Stimulated activated CD8-positive, alpha-beta memory T cell treated with anti-CD3 and anti-CD28 coated beads, Interleukin-15, amount 100 ng/mL, for 4 hours (primary cell): ENCODE data around the gene TTC1.
"Not testable (repeated sequence)": the region's sequence is repeated elsewhere in the genome, so short reads cannot be mapped to it uniquely, and the experiment has no call there.

Source experiments
- DNase-seq, 2 donors: peaks; one replicate each; pipeline ENCODE4 v3.0.0-alpha.2; 2020; ENCODE audit warnings: low read depth in 2 of 2

Gene TTC1, protein sequence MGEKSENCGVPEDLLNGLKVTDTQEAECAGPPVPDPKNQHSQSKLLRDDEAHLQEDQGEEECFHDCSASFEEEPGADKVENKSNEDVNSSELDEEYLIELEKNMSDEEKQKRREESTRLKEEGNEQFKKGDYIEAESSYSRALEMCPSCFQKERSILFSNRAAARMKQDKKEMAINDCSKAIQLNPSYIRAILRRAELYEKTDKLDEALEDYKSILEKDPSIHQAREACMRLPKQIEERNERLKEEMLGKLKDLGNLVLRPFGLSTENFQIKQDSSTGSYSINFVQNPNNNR

GRCh38 chr5:160008877-160009590 is at the start of gene TTC1:
Gene TTC1 (plus strand): TSS chr5:160009139. CDS start chr5:160010529, 1,390 bp downstream.
- DNase-seq = peak; percentile 73 to 90

DNA sequence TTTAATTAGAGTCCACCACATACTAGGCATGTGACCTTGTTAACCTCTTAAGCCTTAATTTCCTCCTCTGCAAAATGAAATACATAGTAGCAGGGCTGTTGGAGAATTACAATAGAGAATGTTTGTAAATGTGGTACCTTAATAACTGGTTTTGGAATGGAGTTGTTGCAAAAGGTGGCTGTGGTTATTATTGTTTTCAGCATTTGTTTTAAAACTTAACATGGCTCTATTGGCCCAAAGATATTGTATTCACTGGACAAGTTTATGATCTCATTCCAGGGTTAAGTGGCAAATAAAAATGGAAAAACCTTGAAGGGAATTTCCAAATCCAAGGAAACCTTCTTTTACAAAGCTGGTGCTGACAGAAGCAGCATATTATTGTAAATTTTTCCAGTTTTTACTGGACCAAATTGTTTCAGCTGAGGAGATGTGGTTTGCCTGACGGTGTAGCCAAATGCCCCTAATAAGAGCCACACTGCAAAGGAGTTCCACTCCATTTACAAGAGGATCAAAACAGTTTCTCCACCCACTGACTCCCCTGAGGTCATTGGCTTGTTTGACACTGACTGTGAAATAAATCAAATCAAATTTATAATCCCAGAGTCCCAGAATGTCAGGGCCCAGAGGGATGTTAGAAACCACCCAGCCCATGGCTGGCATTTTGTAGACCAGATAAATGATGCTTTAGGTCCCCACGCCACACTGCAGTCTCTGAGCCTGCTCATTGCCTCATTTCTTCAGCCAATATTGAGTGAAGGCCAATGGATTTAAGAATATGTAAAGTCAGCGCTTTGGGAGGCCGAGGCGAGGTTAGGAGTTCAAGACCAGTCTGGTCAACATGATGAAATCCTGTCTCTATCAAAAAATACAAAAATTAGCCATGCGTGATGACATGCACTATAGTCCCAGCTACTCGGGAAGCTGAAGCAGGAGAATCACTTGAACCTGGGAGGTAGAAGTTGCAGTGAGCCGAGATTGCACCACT is 47.5 kb upstream of the TTC1 start:
- DNase-seq = no peak

DNA sequence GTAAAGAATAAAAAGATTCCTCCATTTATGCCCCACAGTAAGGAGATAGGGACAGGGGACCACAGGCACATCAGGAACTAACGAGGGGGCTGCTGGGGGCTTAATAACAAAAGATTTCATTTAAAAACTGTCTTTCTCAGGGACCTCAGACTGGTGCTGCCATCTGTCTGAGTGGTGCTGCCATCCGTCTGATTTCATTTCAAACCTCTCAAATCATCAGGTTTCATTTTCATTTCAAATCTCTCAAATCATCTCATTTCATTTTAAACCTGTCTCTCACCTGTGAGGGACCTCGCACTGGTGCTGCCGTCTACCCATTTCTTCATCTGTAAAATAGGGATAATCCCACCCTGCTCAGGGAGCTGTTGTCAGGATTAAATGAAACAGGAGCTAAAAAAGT is 46.7 kb upstream of the TTC1 start:
- DNase-seq = no peak

DNA sequence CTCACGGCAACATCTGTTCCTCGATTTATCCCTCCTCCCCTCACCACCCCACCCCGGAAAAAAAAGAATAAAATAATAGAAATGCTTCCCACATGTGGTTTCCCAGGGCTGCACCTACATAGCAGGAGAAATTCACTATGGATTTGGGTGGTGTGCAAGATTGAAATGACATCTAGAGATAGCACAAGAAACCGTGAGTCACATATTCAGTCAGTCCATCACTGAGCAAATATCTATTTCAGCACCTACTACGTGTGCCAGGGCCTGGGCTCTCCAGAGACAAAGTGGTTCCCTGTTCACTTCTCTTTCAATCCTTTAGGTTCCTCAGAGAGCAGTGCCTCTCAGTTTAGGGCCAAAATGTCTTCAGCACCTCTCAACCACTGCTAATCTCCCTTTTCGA is 45.0 kb upstream of the TTC1 start:
- DNase-seq = no peak

- no peak for DNase-seq
Observed at GRCh38 chr5:159965031-159965837, 43.7 kb upstream of the TTC1 start.

DNA sequence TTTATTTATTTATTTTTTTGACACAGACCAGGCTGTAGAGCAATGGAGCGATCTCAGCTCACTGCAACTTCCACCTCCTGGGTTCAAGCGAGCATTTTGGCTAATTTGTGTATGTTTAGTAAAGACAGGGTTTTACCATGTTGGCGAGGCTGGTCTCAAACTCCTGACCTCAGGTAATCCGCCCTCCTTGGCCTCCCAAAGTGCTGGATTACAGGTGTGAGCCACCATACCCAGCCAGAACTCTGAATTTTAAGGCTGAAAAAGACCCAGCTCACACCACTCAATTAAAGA is 43.2 kb upstream of the TTC1 start:
- DNase-seq = not testable (repeated sequence)

DNA sequence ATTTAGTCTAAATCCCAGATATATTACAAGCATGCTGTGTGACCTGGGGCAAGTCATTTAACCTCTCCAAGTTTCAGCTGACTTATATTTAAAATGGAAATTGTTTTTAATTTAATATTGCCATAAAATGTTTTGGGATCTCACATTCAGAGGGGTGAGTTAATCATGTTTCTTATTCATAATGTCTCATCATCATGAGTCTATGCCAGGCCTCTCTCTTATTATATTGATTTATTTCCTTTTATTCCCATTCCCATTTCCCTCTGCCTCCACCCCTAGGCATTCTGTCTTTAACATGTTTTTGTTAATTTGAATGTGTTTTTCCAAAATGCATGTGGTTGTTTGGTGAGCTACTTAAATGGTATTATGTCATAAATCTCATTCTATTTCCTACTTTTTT is 39.0 kb upstream of the TTC1 start:
- DNase-seq = no peak

- no peak for DNase-seq
Observed at GRCh38 chr5:159971038-159971437, 37.9 kb upstream of the TTC1 start.

- DNase-seq = no peak
Observed at GRCh38 chr5:159971514-159971913, 37.4 kb upstream of the TTC1 start.

DNA sequence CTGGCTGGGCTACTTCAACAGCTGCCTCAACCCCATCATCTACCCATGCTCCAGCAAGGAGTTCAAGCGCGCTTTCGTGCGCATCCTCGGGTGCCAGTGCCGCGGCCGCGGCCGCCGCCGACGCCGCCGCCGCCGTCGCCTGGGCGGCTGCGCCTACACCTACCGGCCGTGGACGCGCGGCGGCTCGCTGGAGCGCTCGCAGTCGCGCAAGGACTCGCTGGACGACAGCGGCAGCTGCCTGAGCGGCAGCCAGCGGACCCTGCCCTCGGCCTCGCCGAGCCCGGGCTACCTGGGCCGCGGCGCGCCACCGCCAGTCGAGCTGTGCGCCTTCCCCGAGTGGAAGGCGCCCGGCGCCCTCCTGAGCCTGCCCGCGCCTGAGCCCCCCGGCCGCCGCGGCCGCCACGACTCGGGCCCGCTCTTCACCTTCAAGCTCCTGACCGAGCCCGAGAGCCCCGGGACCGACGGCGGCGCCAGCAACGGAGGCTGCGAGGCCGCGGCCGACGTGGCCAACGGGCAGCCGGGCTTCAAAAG is 36.9 kb upstream of the TTC1 start:
- DNase-seq = no peak

GRCh38 chr5:159972538-159973362 is 36.2 kb upstream of the TTC1 start:
- no peak for DNase-seq

DNA sequence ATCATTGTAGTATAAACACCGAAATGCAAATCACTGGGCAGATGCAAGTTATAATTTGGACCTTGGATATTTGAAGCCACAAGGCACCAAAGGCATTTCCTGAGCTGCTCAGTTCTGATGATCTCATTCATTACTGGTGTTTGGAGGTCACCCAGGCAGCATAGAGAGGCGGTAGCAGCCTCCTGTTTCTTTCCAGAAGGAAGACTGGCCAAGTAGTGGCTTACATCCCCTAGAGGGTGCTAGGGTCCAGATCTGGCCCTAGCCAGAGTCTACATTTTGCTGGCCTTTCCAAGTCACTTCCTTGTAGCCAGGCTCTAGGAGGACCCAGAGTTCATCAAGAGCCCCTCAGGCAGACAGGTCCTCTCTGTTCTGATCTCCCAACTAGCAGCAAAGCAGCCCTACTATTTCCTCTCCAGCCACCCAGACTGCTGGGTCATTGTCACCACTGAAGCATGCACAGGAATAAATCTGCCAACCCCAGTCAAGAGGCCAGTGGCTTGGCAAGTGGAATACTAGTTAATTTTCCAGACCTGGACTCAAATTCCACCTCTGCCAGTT is 33.4 kb upstream of the TTC1 start:
- no peak for DNase-seq

DNA sequence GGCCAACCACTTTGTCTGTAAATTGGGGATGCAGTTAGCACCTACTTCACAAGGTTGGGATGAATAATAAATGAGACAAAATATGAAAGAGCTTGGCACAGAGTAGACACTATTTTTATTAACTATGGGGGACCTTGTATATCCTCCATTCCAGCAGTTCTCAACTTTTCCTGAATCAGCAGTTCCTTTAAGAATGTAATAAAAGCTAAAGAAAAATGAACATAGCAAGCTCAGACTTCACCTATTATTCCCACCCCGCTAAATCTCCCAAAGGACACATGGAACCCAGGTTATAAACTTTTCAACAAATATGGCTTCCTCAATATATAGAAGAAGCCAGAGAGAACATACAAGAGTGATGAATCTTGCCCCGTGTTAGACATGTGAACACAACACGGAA is 32.0 kb upstream of the TTC1 start:
- no peak for DNase-seq

DNA sequence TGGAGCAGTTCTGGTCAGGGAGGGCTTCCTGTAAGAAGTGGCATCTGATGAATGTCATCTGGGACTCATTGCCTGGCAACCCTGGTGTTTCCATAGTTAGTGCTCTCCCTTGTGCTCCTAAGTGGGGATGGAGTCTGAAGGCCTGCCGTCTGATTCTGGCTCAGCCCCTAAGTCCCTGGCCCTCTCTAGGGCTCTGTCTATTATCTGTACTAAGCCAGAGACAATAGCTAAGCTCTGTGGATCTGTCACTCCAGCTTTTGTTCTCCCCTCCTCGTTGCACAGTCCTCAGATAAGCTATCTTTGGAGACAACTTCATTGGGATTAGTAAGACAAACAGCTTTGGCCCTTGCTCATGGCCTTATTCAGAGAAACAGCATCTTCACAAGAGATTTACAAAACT is 30.6 kb upstream of the TTC1 start:
- DNase-seq = no peak

GRCh38 chr5:159982421-159983173 is 26.3 kb upstream of the TTC1 start:
- DNase-seq = no peak

DNA sequence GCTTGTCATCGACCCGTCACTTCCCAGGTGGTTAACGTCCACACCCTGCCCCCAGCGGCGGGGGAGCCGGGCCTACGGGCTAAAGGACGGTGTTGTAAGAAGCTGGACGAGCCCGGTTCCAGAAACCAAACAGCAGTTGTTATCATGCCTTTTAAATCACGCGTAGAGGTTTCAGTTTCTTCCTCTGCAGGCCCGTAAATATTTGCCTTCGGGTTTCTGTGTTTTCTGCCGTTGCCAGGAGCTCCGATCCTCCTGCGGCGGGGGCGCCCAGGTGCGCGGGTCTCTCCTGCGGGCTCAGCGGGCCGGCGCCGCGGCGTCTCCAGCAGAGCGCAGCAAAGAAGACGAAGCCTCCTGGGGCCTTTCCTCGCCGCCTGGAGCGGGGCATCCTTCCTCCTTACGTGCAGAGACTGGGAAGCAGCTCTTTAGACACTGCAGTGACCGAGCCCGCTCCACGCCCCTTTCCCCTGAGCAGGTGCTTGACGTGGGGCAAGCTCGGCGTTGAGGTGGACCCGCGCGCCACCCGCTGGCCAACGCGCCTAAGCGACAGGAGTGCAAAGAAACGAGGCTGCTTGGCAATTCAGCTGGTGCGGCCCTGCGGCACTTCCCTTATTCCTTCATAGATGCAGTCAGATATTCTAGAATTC is 21.8 kb upstream of the TTC1 start:
- peak; percentile 42 to 46 for DNase-seq

DNA sequence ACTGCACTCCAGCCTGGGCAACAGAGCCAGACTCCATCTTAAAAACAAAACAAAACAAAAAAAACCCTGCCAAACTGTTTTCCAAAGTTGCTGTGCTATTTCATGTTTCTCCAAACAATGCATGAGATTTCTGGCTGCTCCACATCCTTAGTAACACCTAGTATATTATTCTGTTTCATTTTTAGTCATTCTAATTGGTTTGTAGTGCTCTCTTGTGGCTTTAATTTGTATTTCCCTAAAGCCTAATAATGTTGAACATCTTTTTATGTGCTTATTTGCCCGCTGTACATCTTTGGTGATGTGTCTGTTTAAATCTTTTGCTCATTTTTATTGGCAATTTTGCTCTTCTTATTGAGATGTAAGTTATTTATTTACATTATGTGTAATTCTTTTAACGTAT is 18.4 kb upstream of the TTC1 start:
- DNase-seq = no peak

- DNase-seq = no peak
Observed at GRCh38 chr5:159992566-159992965, 16.4 kb upstream of the TTC1 start.

GRCh38 chr5:159993194-159993593 is 15.7 kb upstream of the TTC1 start:
- DNase-seq = no peak
